Measurements from ENCODE around the gene ISM1. TPM values are rescaled to one million over a fixed set of nuclear protein-coding genes. Genes with fewer than 3 reads are reported as not detected.

The ISM1 gene
- total RNA-seq, 1 donor from 2014 or later = not detected

- FAIRE-seq (no peak), DNase-seq (ENCODE audit: low read depth) (no peak)
- Histone ChIP-seq H3K36me3 (ENCODE audit: control insufficient read depth, insufficient read depth, low read length) (no peaks in the 10 kb centered on the region), H3K27me3 (ENCODE audit: control insufficient read depth, insufficient read depth, low read length) (no peaks in the 10 kb centered on the region), H3K4me3 (ENCODE audit: low read depth, low read length) (no peak overlapping the region)
- no peak for TF ChIP-seq CTCF (IDR thresholded peaks at IDR 0.05; ENCODE audit: insufficient read depth, low read length, severe bottlenecking)
These were observed 59.7 kb downstream of the ISM1 start for GRCh38 chr20:13280609-13281324.

DNA sequence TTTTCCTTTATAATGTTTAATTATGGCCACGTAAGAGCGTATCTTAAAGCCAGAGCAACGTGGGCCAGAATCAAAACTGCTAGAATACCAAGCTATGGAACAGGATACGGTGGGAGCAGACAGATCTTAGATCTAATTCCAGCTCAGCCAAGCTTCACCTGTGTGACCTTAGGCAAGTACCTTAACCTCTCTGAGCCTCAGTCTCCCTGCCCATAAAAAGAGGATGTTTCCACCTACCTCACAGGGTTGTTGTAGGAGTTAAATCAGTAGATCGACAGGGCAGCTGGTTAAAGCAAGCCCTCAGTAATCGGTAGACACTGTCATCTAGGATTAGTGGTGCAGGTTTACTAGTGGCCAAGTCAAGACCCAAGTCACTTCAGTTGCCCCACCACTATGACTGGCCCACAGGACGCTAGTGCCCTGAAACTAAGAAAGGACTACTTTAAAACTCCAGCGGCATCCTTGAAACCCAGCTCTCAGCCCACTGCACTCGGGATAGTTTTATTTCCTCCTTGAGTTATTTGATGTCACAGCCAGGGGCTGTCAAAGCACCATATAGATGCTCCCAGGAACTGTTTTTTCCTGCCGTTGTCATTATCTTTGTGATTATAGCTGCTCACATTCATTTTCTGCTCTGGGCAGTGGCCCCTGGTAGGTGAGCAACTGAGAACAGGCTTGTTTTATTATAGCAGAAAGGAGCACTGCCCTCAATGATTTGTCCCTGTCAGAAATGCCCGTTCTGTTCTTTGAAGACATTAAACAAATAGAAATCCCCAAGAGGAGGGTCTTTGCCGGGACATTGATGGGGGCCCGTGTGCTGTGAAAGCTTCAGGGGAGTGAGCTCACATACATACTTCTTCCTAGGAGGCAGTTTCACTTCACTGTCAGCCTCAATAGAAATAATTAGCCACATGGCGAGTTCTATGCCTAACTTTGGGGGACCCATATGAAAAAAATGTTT, 63.1 kb downstream of the ISM1 start:
- TF ChIP-seq CTCF (IDR thresholded peaks at IDR 0.05; ENCODE audit: insufficient read depth, low read length, severe bottlenecking) = no peak
- no peaks in the 10 kb centered on the region for H3K36me3 ChIP-seq (ENCODE audit: control insufficient read depth, insufficient read depth, low read length)
- no peak for FAIRE-seq
- no peaks in the 10 kb centered on the region for H3K27me3 ChIP-seq (ENCODE audit: control insufficient read depth, insufficient read depth, low read length)
- no peak for DNase-seq (ENCODE audit: low read depth)
- no peak overlapping the region for H3K4me3 ChIP-seq (ENCODE audit: low read depth, low read length)

GRCh38 chr20:13284830-13285229, 63.8 kb downstream of the ISM1 start:
- DNase-seq (ENCODE audit: low read depth) = peak; percentile 64

GRCh38 chr20:13285408-13285807, 64.3 kb downstream of the ISM1 start:
- no peak for FAIRE-seq
- Histone ChIP-seq H3K36me3 (ENCODE audit: control insufficient read depth, insufficient read depth, low read length) (no peaks in the 10 kb centered on the region), H3K4me3 (ENCODE audit: low read depth, low read length) (no peak overlapping the region), H3K27me3 (ENCODE audit: control insufficient read depth, insufficient read depth, low read length) (no peaks in the 10 kb centered on the region)
- no peak for TF ChIP-seq CTCF (IDR thresholded peaks at IDR 0.05; ENCODE audit: insufficient read depth, low read length, severe bottlenecking)
- DNase-seq (ENCODE audit: low read depth) = no peak

More at GRCh38 chr20:13284830-13285229, 63.8 kb downstream of the ISM1 start:
- Histone ChIP-seq H3K4me3 (ENCODE audit: low read depth, low read length) (no peak overlapping the region), H3K27me3 (ENCODE audit: control insufficient read depth, insufficient read depth, low read length) (no peaks in the 10 kb centered on the region), H3K36me3 (ENCODE audit: control insufficient read depth, insufficient read depth, low read length) (no peaks in the 10 kb centered on the region)
- no peak for TF ChIP-seq CTCF (IDR thresholded peaks at IDR 0.05; ENCODE audit: insufficient read depth, low read length, severe bottlenecking)
- FAIRE-seq = no peak

- FAIRE-seq = no peak
- no peak overlapping the region for H3K4me3 ChIP-seq (ENCODE audit: low read depth, low read length)
- no peaks in the 10 kb centered on the region for H3K36me3 ChIP-seq (ENCODE audit: control insufficient read depth, insufficient read depth, low read length)
- no peak for TF ChIP-seq CTCF (IDR thresholded peaks at IDR 0.05; ENCODE audit: insufficient read depth, low read length, severe bottlenecking)
- DNase-seq (ENCODE audit: low read depth) = peak; percentile 44
- H3K27me3 ChIP-seq (ENCODE audit: control insufficient read depth, insufficient read depth, low read length) = no peaks in the 10 kb centered on the region
These were observed 65.0 kb downstream of the ISM1 start for GRCh38 chr20:13286052-13286451.

Measured in bronchial epithelial cell (primary cell).